Ovary (tissue), 3 donors: ENCODE results near the gene ARID1B.

ENCODE experiments used
- POLR2A ChIP-seq: fragments of 450-650 bp; IDR thresholded peaks from one replicate; pipeline ENCODE4 v1.6.1; 2017; ENCODE audit warnings: antibody characterized with exemption, mild to moderate bottlenecking, moderate library complexity
- TF ChIP-seq, protein P1 (sequence below), 3 donors: fragments of 450-650 bp in 2 of 3; fragments of 200-600 bp in 1 of 3; IDR thresholded peaks; one replicate each; pipeline versions ENCODE4 v1.5.1 to v1.8.0; 2016 to 2022; ENCODE audit warnings: antibody characterized with exemption in 3 of 3, mild to moderate bottlenecking in 1 of 3
- donor health status: DM: no; HTN: no; CAD: no.

DNA sequence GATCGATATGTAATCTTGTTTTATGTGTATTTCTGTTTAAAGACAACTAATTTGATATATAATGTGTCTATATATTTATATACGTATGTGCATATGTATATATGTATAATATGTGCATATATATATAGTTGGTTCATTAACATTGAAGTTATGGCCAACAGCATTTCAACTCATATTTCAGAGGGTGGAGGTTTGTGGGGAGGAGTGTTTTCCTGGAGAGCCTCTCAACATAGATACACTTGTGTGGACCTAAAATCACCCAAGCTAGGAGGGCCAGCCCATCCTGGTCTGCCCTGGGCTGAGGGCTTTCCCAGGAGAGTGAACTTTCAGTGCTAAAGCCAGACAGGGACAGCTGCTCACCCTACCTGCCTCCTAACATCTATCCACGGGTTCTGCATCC lies 477.4 kb downstream of the ARID1B start:
- TF ChIP-seq, protein P1, sequence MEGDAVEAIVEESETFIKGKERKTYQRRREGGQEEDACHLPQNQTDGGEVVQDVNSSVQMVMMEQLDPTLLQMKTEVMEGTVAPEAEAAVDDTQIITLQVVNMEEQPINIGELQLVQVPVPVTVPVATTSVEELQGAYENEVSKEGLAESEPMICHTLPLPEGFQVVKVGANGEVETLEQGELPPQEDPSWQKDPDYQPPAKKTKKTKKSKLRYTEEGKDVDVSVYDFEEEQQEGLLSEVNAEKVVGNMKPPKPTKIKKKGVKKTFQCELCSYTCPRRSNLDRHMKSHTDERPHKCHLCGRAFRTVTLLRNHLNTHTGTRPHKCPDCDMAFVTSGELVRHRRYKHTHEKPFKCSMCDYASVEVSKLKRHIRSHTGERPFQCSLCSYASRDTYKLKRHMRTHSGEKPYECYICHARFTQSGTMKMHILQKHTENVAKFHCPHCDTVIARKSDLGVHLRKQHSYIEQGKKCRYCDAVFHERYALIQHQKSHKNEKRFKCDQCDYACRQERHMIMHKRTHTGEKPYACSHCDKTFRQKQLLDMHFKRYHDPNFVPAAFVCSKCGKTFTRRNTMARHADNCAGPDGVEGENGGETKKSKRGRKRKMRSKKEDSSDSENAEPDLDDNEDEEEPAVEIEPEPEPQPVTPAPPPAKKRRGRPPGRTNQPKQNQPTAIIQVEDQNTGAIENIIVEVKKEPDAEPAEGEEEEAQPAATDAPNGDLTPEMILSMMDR (IDR thresholded peaks at IDR 0.05) = no peak
- no peak for TF ChIP-seq POLR2A
